Activated CD4-positive, alpha-beta T cell treated with anti-CD3 and anti-CD28 coated beads, Interleukin-2, amount 50 U/mL, for 1 hour (primary cell): ENCODE measurements around the gene RBBP8NL.
"Not testable (repeated sequence)": the region's sequence is repeated elsewhere in the genome, so short reads cannot be mapped to it uniquely, and the experiment has no call there.

Experiments used
- DNase-seq: peaks from one replicate; pipeline ENCODE4 v3.0.0-alpha.2; 2020

RBBP8NL gene

GRCh38 chr20:62439218-62439617, 11.9 kb upstream of the RBBP8NL start:
- no peak for DNase-seq

- DNase-seq, result no peak
Observed at GRCh38 chr20:62437927-62438326, 10.6 kb upstream of the RBBP8NL start.

GRCh38 chr20:62437496-62437895, 10.2 kb upstream of the RBBP8NL start:
- DNase-seq, result no peak

GRCh38 chr20:62436692-62437091, 9.4 kb upstream of the RBBP8NL start:
- DNase-seq, result no peak

- no peak for DNase-seq
Observed at GRCh38 chr20:62433658-62434497, 6.5 kb upstream of the RBBP8NL start.

GRCh38 chr20:62430866-62431447, 3.6 kb upstream of the RBBP8NL start:
- DNase-seq, result no peak

GRCh38 chr20:62430311-62430853, 3.0 kb upstream of the RBBP8NL start:
- no peak for DNase-seq

GRCh38 chr20:62429455-62430310, 2.3 kb upstream of the RBBP8NL start:
- no peak for DNase-seq

GRCh38 chr20:62428396-62429295, 1.3 kb upstream of the RBBP8NL start:
- DNase-seq, result no peak

GRCh38 chr20:62428002-62428372, 648 bp upstream of the RBBP8NL start:
- DNase-seq, result no peak

GRCh38 chr20:62426699-62427131, 624 bp downstream of the RBBP8NL start:
- DNase-seq, result no peak

GRCh38 chr20:62426059-62426348, 1.3 kb downstream of the RBBP8NL start:
- DNase-seq, result not testable (repeated sequence)

- no peak for DNase-seq
Observed at GRCh38 chr20:62425281-62426058, 1.9 kb downstream of the RBBP8NL start.

- DNase-seq, result no peak
Observed at GRCh38 chr20:62424249-62425107, 2.9 kb downstream of the RBBP8NL start.

GRCh38 chr20:62423326-62423706, 4.0 kb downstream of the RBBP8NL start:
- no peak for DNase-seq

- DNase-seq, result no peak
Observed at GRCh38 chr20:62422636-62423325, 4.6 kb downstream of the RBBP8NL start.

GRCh38 chr20:62421716-62421990, 5.7 kb downstream of the RBBP8NL start:
- no peak for DNase-seq

- DNase-seq, result no peak
Observed at GRCh38 chr20:62420846-62421715, 6.3 kb downstream of the RBBP8NL start.

- no peak for DNase-seq
Observed at GRCh38 chr20:62419759-62420158, 7.6 kb downstream of the RBBP8NL start.
